Fibroblast of lung (primary cell): ENCODE data around the gene PPP4R3B. TPM values are rescaled to one million over a fixed set of nuclear protein-coding genes. Genes with fewer than 3 reads are reported as not detected.

ENCODE experiments used
- DNase-seq, 2 donors: peaks; one replicate each; pipeline versions ENCODE4 v3.0.0 to v3.0.0-alpha.2; 2010; ENCODE audit warnings: low read depth in 2 of 2
- H2AFZ ChIP-seq: 2 replicates; pipeline ENCODE4 v1.5.1; 2012; ENCODE audit warnings: low read length, control low read depth, inconsistent platforms
- H3K27ac ChIP-seq: 2 replicates; pipeline ENCODE4 v1.5.1; 2011; ENCODE audit warnings: low read length, control low read depth; ENCODE audit not compliant: insufficient read depth
- H3K27me3 ChIP-seq: 2 replicates; pipeline ENCODE4 v1.5.1; 2011; ENCODE audit warnings: mild to moderate bottlenecking, low read length; ENCODE audit not compliant: control insufficient read depth, insufficient read depth
- H3K36me3 ChIP-seq: 2 replicates; pipeline ENCODE4 v1.5.1; 2011; ENCODE audit warnings: low read length; ENCODE audit not compliant: control insufficient read depth, insufficient read depth
- H3K4me1 ChIP-seq: 2 replicates; pipeline ENCODE4 v1.5.1; 2011; ENCODE audit warnings: low read length; ENCODE audit not compliant: control insufficient read depth, insufficient read depth; ENCODE audit errors: extremely low read depth
- H3K4me2 ChIP-seq: 2 replicates; pipeline ENCODE4 v1.5.1; 2011; ENCODE audit warnings: low read length, control low read depth; ENCODE audit not compliant: insufficient read depth; ENCODE audit errors: extremely low read depth
- H3K4me3 ChIP-seq, 4 experiments: fragments of 200-600 bp in 1 of 4; sonication (generic) in 1 of 4; replicated peaks in 1 of 4; 2 replicates each; pipeline ENCODE4 v1.5.1; 2011 to 2016; ENCODE audit warnings: low read length in 4 of 4, low read depth in 3 of 4, mild to moderate bottlenecking in 3 of 4, control low read depth in 2 of 4, inconsistent platforms in 1 of 4, mixed read lengths in 1 of 4; ENCODE audit not compliant: insufficient read depth in 1 of 4; ENCODE audit errors: control extremely low read depth in 1 of 4
- H3K79me2 ChIP-seq: 2 replicates; pipeline ENCODE4 v1.5.1; 2012; ENCODE audit warnings: mild to moderate bottlenecking, low read length, inconsistent platforms; ENCODE audit not compliant: control insufficient read depth, insufficient read depth
- H3K9ac ChIP-seq: 2 replicates; pipeline ENCODE4 v1.5.1; 2011; ENCODE audit warnings: mild to moderate bottlenecking, low read length, control low read depth; ENCODE audit not compliant: insufficient read depth
- H3K9me3 ChIP-seq: 2 replicates; pipeline ENCODE4 v1.5.1; 2012; ENCODE audit warnings: low read depth, low read length; ENCODE audit not compliant: control insufficient read depth, insufficient read depth
- H4K20me1 ChIP-seq: 2 replicates; pipeline ENCODE4 v1.5.1; 2011; ENCODE audit warnings: low read length; ENCODE audit not compliant: control insufficient read depth, insufficient read depth; ENCODE audit errors: extremely low read depth
- CTCF ChIP-seq, 2 donors: IDR thresholded peaks in 1 of 2; conservative IDR thresholded peaks in 1 of 2; 1 replicate in 1 of 2; 2 replicates in 1 of 2; pipeline ENCODE4 v1.5.1; 2011 to 2012; ENCODE audit warnings: low read length in 2 of 2, control low read depth in 1 of 2, inconsistent platforms in 1 of 2, low read depth in 1 of 2, mild to moderate bottlenecking in 1 of 2
- EZH2 ChIP-seq: IDR thresholded peaks from 2 replicates; pipeline ENCODE4 v1.5.1; 2012; ENCODE audit warnings: low read length, control low read depth, mild to moderate bottlenecking; ENCODE audit errors: missing control alignments
- polyA plus RNA-seq, 2 donors: library from polyadenylated mRNA; depleted of rRNA in 1 of 2; stranded (reverse) in 1 of 2; unstranded in 1 of 2; fragments of >200 nt; gene quantifications; 2 replicates each; pipeline ENCODE4 v1.2.1, GENCODE V29; 2011 to 2012; ENCODE audit warnings: missing spikeins in 1 of 2
- total RNA-seq: library from RNA; depleted of rRNA; stranded (reverse); fragments of >200 nt; gene quantifications from 2 replicates; pipeline ENCODE4 v1.2.1, GENCODE V29; 2014

PPP4R3B gene
- total and polyA plus RNA-seq, 2 donors (not counting 1 experiment from before 2014, with no cell fraction given): 27.5 to 51.4 TPM

- H3K9ac ChIP-seq: no peak overlapping the region
- H4K20me1 ChIP-seq: no peaks in the 10 kb centered on the region
- H3K79me2 ChIP-seq: peaks cover 5% of the 10 kb centered on the region
- H3K4me1 ChIP-seq: peaks cover 5% of the 10 kb centered on the region
- no peak overlapping the region for H3K4me2 ChIP-seq
- peak in 1 of 2 donors; percentile 26 for DNase-seq
- no peak overlapping the region for H3K27ac ChIP-seq
- H3K27me3 ChIP-seq: no peaks in the 10 kb centered on the region
- H3K36me3 ChIP-seq: no peaks in the 10 kb centered on the region
- no peaks in the 10 kb centered on the region for H3K9me3 ChIP-seq
- no peak for TF ChIP-seq EZH2
- no peak for TF ChIP-seq CTCF (conservative IDR thresholded peaks at IDR 0.05 in 1 of 2, IDR thresholded peaks at IDR 0.05 in 1 of 2; ENCODE audit: low read depth in 1 of 2, low read length in 2 of 2)
- H3K4me3 ChIP-seq: no peak overlapping the region
- no peak overlapping the region for H2AFZ ChIP-seq
These were observed 25.3 kb downstream of the PPP4R3B start for GRCh38 chr2:55592130-55592529.

- Histone ChIP-seq H3K4me1 (peaks cover 5% of the 10 kb centered on the region), H3K4me3 (no peak overlapping the region), H4K20me1 (no peaks in the 10 kb centered on the region), H2AFZ (no peak overlapping the region), H3K36me3 (no peaks in the 10 kb centered on the region), H3K27ac (no peak overlapping the region), H3K9ac (no peak overlapping the region), H3K79me2 (peaks cover 5% of the 10 kb centered on the region), H3K9me3 (no peaks in the 10 kb centered on the region), H3K4me2 (no peak overlapping the region), H3K27me3 (no peaks in the 10 kb centered on the region)
- DNase-seq: peak; percentile 12 to 53
- TF ChIP-seq CTCF (conservative IDR thresholded peaks at IDR 0.05 in 1 of 2, IDR thresholded peaks at IDR 0.05 in 1 of 2; ENCODE audit: low read depth in 1 of 2, low read length in 2 of 2) (no peak), EZH2 (no peak)
These were observed 26.5 kb downstream of the PPP4R3B start for GRCh38 chr2:55590810-55591440.

- H3K4me2 ChIP-seq: peak overlapping the region; percentile 78
- H3K27ac ChIP-seq: peak overlapping the region; percentile 75
- no peaks in the 10 kb centered on the region for H3K27me3 ChIP-seq
- peaks cover 1% of the 10 kb centered on the region for H3K36me3 ChIP-seq
- peaks cover 2% of the 10 kb centered on the region for H3K79me2 ChIP-seq
- peaks cover 3% of the 10 kb centered on the region for H3K4me1 ChIP-seq
- no peaks in the 10 kb centered on the region for H4K20me1 ChIP-seq
- DNase-seq: peak; percentile 70 to 80
- TF ChIP-seq EZH2 (no peak), CTCF (conservative IDR thresholded peaks at IDR 0.05 in 1 of 2, IDR thresholded peaks at IDR 0.05 in 1 of 2; ENCODE audit: low read depth in 1 of 2, low read length in 2 of 2) (no peak)
- no peak overlapping the region for H2AFZ ChIP-seq
- peak overlapping the region; percentile 25 for H3K9ac ChIP-seq
- H3K9me3 ChIP-seq: no peaks in the 10 kb centered on the region
- H3K4me3 ChIP-seq: peak overlapping the region in 2 of 4 experiments; percentile 3 to 9
These were observed 31.9 kb downstream of the PPP4R3B start for GRCh38 chr2:55585451-55586080.
